Testis (tissue), 2 donors: ENCODE results near the gene CCRL2.

ENCODE experiments used
- CTCF ChIP-seq, 3 experiments: fragments of 450-650 bp in 2 of 3; fragments of 200-600 bp in 1 of 3; sonication (generic) in 1 of 3; IDR thresholded peaks; one replicate each; pipeline ENCODE4 v1.5.1; 2016 to 2019; ENCODE audit warnings: antibody characterized with exemption in 3 of 3, mild to moderate bottlenecking in 2 of 3, moderate library complexity in 1 of 3
- POLR2A ChIP-seq: fragments of 450-650 bp; IDR thresholded peaks from one replicate; pipeline ENCODE4 v1.6.1; 2017; ENCODE audit warnings: antibody characterized with exemption, mild to moderate bottlenecking, moderate library complexity

- TF ChIP-seq CTCF (IDR thresholded peaks at IDR 0.05) (no peak), POLR2A (no peak)
These were observed 17.8 kb upstream of the CCRL2 start for GRCh38 chr3:46389306-46389705.
